ENCODE results near the gene RNF169.

DNA sequence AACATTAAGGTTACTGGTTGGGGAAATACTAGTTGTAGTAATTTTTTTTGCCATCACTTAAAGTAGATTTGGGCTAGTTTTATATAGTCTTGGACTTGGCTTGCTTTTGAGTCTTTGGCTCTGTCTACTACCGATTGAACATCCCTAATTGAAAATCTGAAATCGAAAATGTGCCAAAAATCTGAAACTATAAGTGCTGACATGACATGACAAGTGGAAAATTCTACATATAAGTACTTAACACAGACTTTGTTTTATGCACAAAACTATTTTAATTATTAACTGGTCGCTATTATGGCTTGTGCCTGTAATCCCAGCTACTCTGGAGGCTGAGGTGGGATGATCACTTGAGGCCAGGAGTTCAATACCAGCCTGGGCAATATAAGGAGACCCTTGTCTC is 22.5 kb downstream of the RNF169 start:
- TF ChIP-seq, protein P1, sequence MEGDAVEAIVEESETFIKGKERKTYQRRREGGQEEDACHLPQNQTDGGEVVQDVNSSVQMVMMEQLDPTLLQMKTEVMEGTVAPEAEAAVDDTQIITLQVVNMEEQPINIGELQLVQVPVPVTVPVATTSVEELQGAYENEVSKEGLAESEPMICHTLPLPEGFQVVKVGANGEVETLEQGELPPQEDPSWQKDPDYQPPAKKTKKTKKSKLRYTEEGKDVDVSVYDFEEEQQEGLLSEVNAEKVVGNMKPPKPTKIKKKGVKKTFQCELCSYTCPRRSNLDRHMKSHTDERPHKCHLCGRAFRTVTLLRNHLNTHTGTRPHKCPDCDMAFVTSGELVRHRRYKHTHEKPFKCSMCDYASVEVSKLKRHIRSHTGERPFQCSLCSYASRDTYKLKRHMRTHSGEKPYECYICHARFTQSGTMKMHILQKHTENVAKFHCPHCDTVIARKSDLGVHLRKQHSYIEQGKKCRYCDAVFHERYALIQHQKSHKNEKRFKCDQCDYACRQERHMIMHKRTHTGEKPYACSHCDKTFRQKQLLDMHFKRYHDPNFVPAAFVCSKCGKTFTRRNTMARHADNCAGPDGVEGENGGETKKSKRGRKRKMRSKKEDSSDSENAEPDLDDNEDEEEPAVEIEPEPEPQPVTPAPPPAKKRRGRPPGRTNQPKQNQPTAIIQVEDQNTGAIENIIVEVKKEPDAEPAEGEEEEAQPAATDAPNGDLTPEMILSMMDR (IDR thresholded peaks at IDR 0.05): no peak
- no peak for TF ChIP-seq EZH2 (IDR thresholded peaks at IDR 0.05; ENCODE audit: borderline replicate concordance, insufficient read depth, low read depth, low read length, poor library complexity, severe bottlenecking)
